GM10266 (cell line): Measurements from ENCODE around the gene CSNK1D.

Experiments
- DNase-seq: peaks from one replicate; pipeline ENCODE4 v3.0.0; 2012; ENCODE audit errors: extremely low spot score
- CTCF ChIP-seq: IDR thresholded peaks from 2 replicates; pipeline ENCODE4 v1.5.1; 2012; ENCODE audit warnings: mild to moderate bottlenecking, low read depth; ENCODE audit not compliant: control insufficient read depth, insufficient read depth; ENCODE audit errors: missing control alignments

Gene CSNK1D

GRCh38 chr17:82228278-82228841 lies 45.1 kb downstream of the CSNK1D start:
- TF ChIP-seq CTCF: no peak
- peak; percentile 86 for DNase-seq

GRCh38 chr17:82227629-82228277 lies 45.7 kb downstream of the CSNK1D start:
- no peak for TF ChIP-seq CTCF

GRCh38 chr17:82226809-82227628 lies 46.5 kb downstream of the CSNK1D start:
- DNase-seq: no peak
- no peak for TF ChIP-seq CTCF

More at GRCh38 chr17:82227629-82228277, 45.7 kb downstream of the CSNK1D start:
- DNase-seq: no peak

- no peak for TF ChIP-seq CTCF
- DNase-seq: no peak
Measured at GRCh38 chr17:82226146-82226808, 47.2 kb downstream of the CSNK1D start.

- no peak for DNase-seq
- TF ChIP-seq CTCF: no peak
Measured at GRCh38 chr17:82225368-82226029, 48.0 kb downstream of the CSNK1D start.

GRCh38 chr17:82224666-82225065 lies 48.8 kb downstream of the CSNK1D start:
- DNase-seq: no peak
- TF ChIP-seq CTCF: no peak
